ENCODE measurements around the gene ENTPD6.

GRCh38 chr20:25221592-25222460 lies 26.3 kb downstream of the ENTPD6 start:
- no peak for TF ChIP-seq CTCF (IDR thresholded peaks at IDR 0.05)
- no peak for TF ChIP-seq POLR2AphosphoS5 (IDR thresholded peaks at IDR 0.05)
- no peak for TF ChIP-seq POLR2A (IDR thresholded peaks at IDR 0.05)

All from breast epithelium (tissue), 3 donors.